ENCODE measurements around the gene ZNF76.

DNA sequence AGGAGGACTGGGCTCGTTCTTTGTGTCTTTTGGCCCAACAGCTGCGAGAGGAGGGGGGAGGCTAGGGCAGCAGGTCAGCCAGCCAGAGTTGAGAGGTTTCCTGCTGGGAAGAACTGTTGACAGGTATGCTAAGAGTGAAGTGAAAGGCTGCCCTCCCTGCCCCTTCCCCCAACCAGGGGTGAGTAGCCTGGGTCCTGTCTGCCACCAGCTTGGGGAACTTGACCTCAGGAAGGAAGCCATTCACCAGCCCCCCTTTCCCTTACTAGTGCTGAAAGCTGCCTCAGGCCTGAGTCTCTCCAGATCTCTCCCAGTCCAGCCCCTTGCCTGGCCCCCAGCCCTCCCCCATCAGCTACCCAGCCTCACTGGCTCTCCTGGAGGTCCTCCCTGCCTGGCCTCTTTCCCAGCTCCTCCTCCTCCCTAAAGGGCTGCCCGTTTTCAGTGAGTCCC lies 20.7 kb upstream of the ZNF76 start:
- TF ChIP-seq, protein P1, sequence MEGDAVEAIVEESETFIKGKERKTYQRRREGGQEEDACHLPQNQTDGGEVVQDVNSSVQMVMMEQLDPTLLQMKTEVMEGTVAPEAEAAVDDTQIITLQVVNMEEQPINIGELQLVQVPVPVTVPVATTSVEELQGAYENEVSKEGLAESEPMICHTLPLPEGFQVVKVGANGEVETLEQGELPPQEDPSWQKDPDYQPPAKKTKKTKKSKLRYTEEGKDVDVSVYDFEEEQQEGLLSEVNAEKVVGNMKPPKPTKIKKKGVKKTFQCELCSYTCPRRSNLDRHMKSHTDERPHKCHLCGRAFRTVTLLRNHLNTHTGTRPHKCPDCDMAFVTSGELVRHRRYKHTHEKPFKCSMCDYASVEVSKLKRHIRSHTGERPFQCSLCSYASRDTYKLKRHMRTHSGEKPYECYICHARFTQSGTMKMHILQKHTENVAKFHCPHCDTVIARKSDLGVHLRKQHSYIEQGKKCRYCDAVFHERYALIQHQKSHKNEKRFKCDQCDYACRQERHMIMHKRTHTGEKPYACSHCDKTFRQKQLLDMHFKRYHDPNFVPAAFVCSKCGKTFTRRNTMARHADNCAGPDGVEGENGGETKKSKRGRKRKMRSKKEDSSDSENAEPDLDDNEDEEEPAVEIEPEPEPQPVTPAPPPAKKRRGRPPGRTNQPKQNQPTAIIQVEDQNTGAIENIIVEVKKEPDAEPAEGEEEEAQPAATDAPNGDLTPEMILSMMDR (IDR thresholded peaks at IDR 0.05), result no peak
- TF ChIP-seq EZH2 (IDR thresholded peaks at IDR 0.05), result no peak
- no peak for TF ChIP-seq EZH2phosphoT487 (IDR thresholded peaks at IDR 0.05)

Measured in neural progenitor cell (in vitro differentiated cells).